HL-60 (cell line): Measurements from ENCODE around the gene POC1A.
A peak's percentile ranks its signal among the peaks of the same experiment; 100 is the strongest.

Experiments used
- DNase-seq, 2 experiments: peaks; one replicate each; pipeline ENCODE4 v3.0.0-alpha.2; 2010 to 2020; ENCODE audit warnings: low read depth in 1 of 2, low spot score in 1 of 2
- H3K27ac ChIP-seq: fragments of 250-450 bp; sonication (Bioruptor Pico); replicated peaks from 2 replicates; pipeline ENCODE4 v1.5.1; 2020; ENCODE audit warnings: mild to moderate bottlenecking, moderate library complexity
- H3K27me3 ChIP-seq: fragments of 250-450 bp; sonication (Bioruptor Pico); 2 replicates; pipeline ENCODE4 v1.5.1; 2021; ENCODE audit warnings: mild to moderate bottlenecking, moderate library complexity; ENCODE audit not compliant: insufficient read depth, poor library complexity, severe bottlenecking
- H3K4me3 ChIP-seq: replicated peaks from 2 replicates; pipeline ENCODE4 v1.5.1; 2011; ENCODE audit warnings: mild to moderate bottlenecking, control low read depth, low read length; ENCODE audit not compliant: insufficient read depth
- GABPA ChIP-seq: IDR thresholded peaks from 2 replicates; pipeline ENCODE4 v1.6.1; 2012; ENCODE audit warnings: low read depth
- POLR2AphosphoS5 ChIP-seq: IDR thresholded peaks from 2 replicates; pipeline ENCODE4 v1.6.1; 2012; ENCODE audit warnings: low read depth
- SPI1 ChIP-seq: IDR thresholded peaks from 2 replicates; pipeline ENCODE4 v1.6.1; 2012; ENCODE audit warnings: low read depth, mild to moderate bottlenecking, borderline replicate concordance
- TF ChIP-seq, protein P1 (sequence below): IDR thresholded peaks from 2 replicates; pipeline ENCODE4 v1.6.1; 2012; ENCODE audit warnings: low read depth; ENCODE audit not compliant: insufficient replicate concordance
- TF ChIP-seq, protein P2 (sequence below): IDR thresholded peaks from one replicate; pipeline ENCODE4 v1.5.1; 2011; ENCODE audit warnings: low read length, control low read depth, inconsistent platforms; ENCODE audit not compliant: insufficient read depth

Gene POC1A

DNA sequence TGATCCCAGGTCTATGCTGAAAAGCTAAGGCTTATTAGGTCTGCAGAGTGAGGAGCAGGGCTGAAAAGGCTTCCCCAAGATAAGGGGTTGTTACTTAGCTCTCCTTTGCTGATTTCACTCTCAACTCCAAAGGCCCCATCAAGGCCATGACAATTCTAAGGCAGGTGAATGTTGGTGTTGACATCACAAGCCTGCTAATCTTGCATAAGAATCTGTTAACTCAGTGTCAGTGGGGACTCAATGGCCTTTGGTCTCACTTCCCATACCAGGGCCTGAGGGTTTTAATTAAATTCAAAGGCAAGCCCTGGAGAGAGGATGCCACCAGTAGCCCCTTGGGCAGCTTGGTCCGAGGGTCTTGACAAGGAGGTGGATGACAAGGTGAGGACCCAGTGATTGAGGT, 34.3 kb upstream of the POC1A start:
- TF ChIP-seq POLR2AphosphoS5 (no peak), GABPA (no peak), SPI1 (no peak)
- TF ChIP-seq, protein P1, sequence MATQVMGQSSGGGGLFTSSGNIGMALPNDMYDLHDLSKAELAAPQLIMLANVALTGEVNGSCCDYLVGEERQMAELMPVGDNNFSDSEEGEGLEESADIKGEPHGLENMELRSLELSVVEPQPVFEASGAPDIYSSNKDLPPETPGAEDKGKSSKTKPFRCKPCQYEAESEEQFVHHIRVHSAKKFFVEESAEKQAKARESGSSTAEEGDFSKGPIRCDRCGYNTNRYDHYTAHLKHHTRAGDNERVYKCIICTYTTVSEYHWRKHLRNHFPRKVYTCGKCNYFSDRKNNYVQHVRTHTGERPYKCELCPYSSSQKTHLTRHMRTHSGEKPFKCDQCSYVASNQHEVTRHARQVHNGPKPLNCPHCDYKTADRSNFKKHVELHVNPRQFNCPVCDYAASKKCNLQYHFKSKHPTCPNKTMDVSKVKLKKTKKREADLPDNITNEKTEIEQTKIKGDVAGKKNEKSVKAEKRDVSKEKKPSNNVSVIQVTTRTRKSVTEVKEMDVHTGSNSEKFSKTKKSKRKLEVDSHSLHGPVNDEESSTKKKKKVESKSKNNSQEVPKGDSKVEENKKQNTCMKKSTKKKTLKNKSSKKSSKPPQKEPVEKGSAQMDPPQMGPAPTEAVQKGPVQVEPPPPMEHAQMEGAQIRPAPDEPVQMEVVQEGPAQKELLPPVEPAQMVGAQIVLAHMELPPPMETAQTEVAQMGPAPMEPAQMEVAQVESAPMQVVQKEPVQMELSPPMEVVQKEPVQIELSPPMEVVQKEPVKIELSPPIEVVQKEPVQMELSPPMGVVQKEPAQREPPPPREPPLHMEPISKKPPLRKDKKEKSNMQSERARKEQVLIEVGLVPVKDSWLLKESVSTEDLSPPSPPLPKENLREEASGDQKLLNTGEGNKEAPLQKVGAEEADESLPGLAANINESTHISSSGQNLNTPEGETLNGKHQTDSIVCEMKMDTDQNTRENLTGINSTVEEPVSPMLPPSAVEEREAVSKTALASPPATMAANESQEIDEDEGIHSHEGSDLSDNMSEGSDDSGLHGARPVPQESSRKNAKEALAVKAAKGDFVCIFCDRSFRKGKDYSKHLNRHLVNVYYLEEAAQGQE = no peak
- TF ChIP-seq, protein P2, sequence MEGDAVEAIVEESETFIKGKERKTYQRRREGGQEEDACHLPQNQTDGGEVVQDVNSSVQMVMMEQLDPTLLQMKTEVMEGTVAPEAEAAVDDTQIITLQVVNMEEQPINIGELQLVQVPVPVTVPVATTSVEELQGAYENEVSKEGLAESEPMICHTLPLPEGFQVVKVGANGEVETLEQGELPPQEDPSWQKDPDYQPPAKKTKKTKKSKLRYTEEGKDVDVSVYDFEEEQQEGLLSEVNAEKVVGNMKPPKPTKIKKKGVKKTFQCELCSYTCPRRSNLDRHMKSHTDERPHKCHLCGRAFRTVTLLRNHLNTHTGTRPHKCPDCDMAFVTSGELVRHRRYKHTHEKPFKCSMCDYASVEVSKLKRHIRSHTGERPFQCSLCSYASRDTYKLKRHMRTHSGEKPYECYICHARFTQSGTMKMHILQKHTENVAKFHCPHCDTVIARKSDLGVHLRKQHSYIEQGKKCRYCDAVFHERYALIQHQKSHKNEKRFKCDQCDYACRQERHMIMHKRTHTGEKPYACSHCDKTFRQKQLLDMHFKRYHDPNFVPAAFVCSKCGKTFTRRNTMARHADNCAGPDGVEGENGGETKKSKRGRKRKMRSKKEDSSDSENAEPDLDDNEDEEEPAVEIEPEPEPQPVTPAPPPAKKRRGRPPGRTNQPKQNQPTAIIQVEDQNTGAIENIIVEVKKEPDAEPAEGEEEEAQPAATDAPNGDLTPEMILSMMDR = no peak
- no peaks in the 10 kb centered on the region for H3K27me3 ChIP-seq
- peak in 1 of 2 experiments; percentile 64 for DNase-seq
- H3K27ac ChIP-seq = peak overlapping the region; percentile 95
- H3K4me3 ChIP-seq = no peak overlapping the region

DNA sequence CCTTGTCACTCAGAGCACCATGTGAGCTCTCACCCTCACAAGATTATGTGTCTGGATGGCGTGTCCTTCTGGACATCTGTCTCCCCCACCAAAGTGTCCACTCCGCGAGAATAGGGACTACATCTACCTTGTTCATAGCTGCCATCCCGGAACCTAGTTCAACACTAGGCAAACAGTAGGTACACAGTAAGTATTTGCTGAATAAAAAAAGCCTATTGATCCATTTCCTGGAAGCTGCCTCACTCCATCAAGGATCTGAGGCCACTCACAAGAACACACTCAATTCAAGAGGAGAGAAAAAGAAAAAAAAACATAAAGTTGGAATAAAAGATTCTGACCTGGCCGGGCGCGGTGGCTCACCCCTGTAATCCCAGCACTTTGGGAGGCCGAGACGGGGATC, 32.5 kb upstream of the POC1A start:
- peak overlapping the region; percentile 95 for H3K27ac ChIP-seq
- no peak for DNase-seq
- H3K27me3 ChIP-seq = no peaks in the 10 kb centered on the region
- no peak overlapping the region for H3K4me3 ChIP-seq
- TF ChIP-seq, protein P1 = no peak
- TF ChIP-seq SPI1 (no peak), GABPA (no peak), POLR2AphosphoS5 (no peak)
- TF ChIP-seq, protein P2 = no peak

DNA sequence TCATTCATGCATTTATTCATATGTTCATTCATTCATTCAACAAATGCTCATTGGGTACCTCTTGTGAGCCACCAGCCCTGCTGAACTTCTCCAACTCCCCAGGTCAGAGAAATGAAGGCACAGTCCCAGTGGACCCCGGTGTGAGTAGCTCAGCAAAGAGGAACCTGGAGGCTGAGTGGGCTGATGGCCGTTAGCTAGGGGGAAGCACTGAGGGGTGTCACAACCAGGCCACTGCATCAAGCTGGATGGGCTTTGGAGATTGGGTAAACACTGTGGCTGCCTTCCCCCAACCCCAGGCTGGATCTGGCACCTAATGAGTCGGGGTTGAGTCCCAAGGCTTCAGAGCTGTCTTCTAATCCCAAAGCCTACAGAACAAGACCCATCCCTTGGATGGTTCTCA, 31.6 kb upstream of the POC1A start:
- peak overlapping the region; percentile 95 for H3K27ac ChIP-seq
- peak; percentile 92 to 97 for DNase-seq
- H3K4me3 ChIP-seq = peak overlapping the region; percentile 16
- TF ChIP-seq, protein P1 = no peak
- TF ChIP-seq SPI1 (peak; percentile 60; the same call in 1 of the 2 replicates), POLR2AphosphoS5 (peak; percentile 87)
- TF ChIP-seq, protein P2 = no peak
- H3K27me3 ChIP-seq = no peaks in the 10 kb centered on the region
